SK-MEL-5 (cell line): ENCODE measurements around the gene SMIM11. TPM values are rescaled to one million over a fixed set of nuclear protein-coding genes. Genes with fewer than 3 reads are reported as not detected.
"Not testable (repeated sequence)": the region's sequence is repeated elsewhere in the genome, so short reads cannot be mapped to it uniquely, and the experiment has no call there.

Experiments used
- DNase-seq: peaks from one replicate; pipeline ENCODE4 v3.0.0-alpha.2; 2016; ENCODE audit warnings: low read depth, low spot score
- in situ Hi-C: cut with HindIII; loops from 2 replicates; pipeline ENCODE4 v1.10.0; 2016; ENCODE audit warnings: low sequenced_read_pairs, high pct_unique_total_duplicates, low pct_unique_long_range_greater_than_20kb
- total RNA-seq: library from RNA; depleted of rRNA; stranded (reverse); fragments of >200 nt; shearing (Covaris generic); gene quantifications from 2 replicates; pipeline ENCODE4 v1.2.3, GENCODE V29; 2014; rRNA removed

Gene SMIM11
- total RNA-seq, 1 experiment from 2014 or later = 7.8 TPM

GRCh38 chr21:34383138-34383537 is 7.8 kb downstream of the SMIM11 start:
- in situ Hi-C loops, DNase-seq: not testable (repeated sequence)

- in situ Hi-C loops, DNase-seq: not testable (repeated sequence)
These were observed 8.6 kb downstream of the SMIM11 start for GRCh38 chr21:34383724-34384415.

DNA sequence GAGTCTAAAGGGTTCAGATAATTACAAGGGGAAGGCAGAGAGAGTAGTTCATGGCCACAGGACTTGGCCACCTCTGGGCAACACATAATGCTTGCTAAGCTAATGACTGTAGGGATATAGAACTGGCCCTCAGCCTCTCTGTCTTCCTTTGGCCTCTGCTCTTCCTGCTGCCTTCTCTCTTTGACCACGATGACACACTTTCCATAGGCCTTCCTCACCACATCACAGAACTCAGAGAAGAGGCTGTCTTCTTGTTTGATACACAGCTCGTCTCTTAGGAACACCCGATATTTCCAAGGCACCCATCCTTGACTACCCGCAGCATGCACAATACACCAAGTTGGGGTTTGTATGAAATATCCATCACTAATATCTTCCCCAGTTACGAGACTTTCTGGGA is 25.2 kb downstream of the SMIM11 start:
- DNase-seq, in situ Hi-C loops: not testable (repeated sequence)

DNA sequence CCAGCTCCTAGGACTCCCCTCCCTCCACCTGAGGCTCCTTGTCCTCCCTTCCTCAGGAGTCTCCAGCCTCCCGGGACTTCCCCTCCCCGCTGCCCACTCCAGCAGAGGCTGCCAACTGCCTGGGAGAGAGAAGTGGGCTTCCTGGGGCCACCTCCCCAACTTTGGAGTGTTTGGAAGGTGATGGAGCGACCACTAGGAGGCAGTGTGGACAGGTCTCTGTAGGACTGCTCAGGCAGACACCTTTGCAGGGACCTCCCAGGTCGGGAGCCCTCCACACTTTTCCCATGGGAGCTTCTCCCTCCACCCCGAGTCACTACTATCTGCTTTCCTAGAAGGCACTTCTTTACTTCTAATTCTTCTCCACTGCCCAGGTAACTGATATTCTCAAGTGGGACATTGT is 29.4 kb downstream of the SMIM11 start:
- in situ Hi-C loops = not testable (repeated sequence)

GRCh38 chr21:34405686-34406085 is 30.4 kb downstream of the SMIM11 start:
- DNase-seq, in situ Hi-C loops: not testable (repeated sequence)

More for the DNA sequence above, 29.4 kb downstream of the SMIM11 start:
- DNase-seq = not testable (repeated sequence)

DNA sequence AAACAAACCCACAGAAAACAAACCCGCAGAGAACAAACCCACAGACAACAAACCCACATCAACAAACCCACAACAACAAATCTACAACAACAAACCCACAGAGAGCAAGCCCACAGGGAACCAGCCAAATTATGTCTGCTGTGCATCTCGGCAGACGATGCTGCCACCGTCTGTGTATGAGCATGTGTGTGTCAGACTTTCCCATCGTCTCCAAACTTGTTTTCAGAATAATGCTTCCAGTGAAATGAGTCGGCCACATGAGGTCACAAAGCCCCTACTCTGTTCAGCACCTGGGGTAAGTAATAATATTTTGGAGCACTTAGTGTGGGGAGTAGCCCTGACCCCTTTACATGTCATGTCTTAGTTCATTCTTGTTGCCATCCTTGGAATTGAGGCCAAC is 30.8 kb downstream of the SMIM11 start:
- DNase-seq, in situ Hi-C loops: not testable (repeated sequence)

DNA sequence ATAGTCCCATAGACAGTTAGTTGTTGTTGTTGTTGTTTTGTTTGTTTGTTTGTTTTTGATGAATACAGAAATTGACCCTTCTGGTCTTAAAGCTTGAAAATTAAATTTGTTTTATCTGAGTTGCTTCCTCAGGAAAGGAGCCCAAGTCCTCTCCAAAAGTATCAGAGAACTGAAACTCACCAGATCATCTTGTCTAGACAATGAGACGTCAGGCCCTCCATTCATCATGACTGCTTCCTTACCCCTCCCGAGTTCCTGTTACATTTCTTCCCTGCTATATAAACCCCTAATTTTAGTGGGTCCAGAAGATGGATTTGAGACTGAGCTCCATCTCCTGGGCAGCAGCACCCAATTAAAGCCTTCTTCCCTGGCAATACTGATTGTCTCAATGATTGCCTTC is 31.4 kb downstream of the SMIM11 start:
- in situ Hi-C loops, DNase-seq: not testable (repeated sequence)

DNA sequence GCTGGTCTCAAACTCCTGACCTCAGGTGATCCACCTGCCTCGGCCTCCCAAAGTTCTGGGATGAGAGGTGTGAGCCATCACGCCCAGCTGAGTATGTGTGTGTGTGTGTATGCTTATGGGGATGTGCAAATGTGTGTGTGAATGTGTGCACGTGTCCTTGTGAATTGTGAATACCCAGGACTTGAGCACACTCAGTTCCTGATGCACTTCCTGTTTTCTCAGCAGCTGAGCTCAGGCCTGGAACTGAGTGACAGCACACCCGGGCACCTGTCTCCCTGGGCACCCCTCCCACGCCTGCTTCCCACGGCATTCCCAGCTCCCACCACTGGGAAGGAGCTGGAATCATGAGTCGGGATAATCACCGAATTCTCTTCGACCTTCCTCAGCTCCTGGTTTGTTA is 32.0 kb downstream of the SMIM11 start:
- DNase-seq, in situ Hi-C loops: not testable (repeated sequence)

GRCh38 chr21:34417448-34418077 is 42.3 kb downstream of the SMIM11 start:
- in situ Hi-C loops, DNase-seq: not testable (repeated sequence)

DNA sequence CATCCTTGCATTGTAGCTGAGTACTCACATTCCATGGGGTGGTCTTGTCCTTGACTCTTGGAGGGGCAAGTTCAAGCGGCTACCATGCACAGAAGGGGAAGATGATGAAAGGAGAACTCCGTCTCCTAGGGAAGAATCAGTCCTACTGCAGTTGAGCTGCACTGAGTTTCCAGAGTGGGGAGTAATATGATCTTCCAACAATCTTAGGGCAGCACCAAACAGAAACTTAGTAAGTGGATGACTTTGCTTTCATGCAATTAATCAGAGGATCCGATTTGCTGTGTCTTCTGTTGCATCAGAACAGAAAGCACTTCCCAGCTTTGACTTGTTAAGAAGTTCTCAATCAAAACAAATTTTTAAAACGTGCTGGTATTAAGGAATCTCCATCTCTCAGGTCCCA is 48.5 kb downstream of the SMIM11 start, which contains the start of gene SMIM34:
TSS of gene SMIM34 (minus strand) at position 147 of the 400 bp plus-strand sequence. CDS start at position 35, 112 bp downstream.
- in situ Hi-C loops, DNase-seq: not testable (repeated sequence)

- DNase-seq, in situ Hi-C loops: not testable (repeated sequence)
These were observed 52.0 kb downstream of the SMIM11 start for GRCh38 chr21:34427339-34427738.

- DNase-seq, in situ Hi-C loops: not testable (repeated sequence)
These were observed 53.1 kb downstream of the SMIM11 start for GRCh38 chr21:34428441-34428840.

DNA sequence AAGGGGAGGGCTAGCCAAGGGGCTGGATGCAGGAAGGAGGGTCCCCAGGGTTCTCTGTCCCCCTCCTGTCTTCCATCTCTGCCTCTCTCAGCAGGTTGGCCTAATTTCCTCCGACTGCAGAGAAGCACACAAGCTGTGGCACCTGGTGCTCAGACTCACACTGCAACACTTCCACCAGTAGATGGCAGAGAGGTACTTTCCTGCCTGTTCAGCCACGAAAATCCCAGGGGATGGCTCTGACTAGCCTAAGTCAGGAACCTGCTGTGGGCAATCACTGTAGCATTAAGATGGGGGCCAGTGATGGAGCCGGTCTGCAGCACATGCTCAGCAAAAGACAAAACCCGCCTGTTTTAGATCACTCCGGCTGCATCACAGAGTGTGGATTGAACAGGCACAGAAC is 54.4 kb downstream of the SMIM11 start:
- DNase-seq, in situ Hi-C loops: not testable (repeated sequence)

Other genes starting within 250 kb of the SMIM11 start
- not detected in 2 replicates for gene KCNE2, start 11.5 kb upstream of the SMIM11 start, total RNA-seq
- not detected in 2 replicates for gene SMIM34, start 48.4 kb downstream of the SMIM11 start, total RNA-seq
- gene KCNE1, start 136.7 kb downstream of the SMIM11 start, total RNA-seq = not detected in 2 replicates
- gene RCAN1, start 239.6 kb downstream of the SMIM11 start, total RNA-seq = 47.8 and 55.0 TPM in 2 replicates